ENCODE data around the gene NTRK1. TPM values are rescaled to one million over a fixed set of nuclear protein-coding genes. Genes with fewer than 3 reads are reported as not detected.

Gene NTRK1
- total RNA-seq = 10 to 100 TPM; 13.7 to 13.9 TPM

GRCh38 chr1:156860628-156861423 lies at the start of gene NTRK1:
Gene NTRK1 (plus strand): TSS chr1:156860865. CDS start chr1:156860935, 70 bp downstream.
- Mint-ChIP-seq H3K4me1 (peaks cover 50% of the 10 kb centered on the region), H3K9me3 (no peaks in the 10 kb centered on the region), H3K27me3 (peaks cover 40% of the 10 kb centered on the region), H3K27ac (peak within 1 kb of the TSS; percentile 58), H3K4me3 (peak within 1 kb of the TSS; percentile 85), H3K36me3 (peaks cover 2% of the 10 kb centered on the region)
- peak; percentile 75 for DNase-seq
- POLR2A ChIA-PET = interaction anchor here (0.5 to 6.7 kb wide), 19 partner anchors 8 to 337 kb away, joined by 3 to 54 read pairs (median 8); partner anchors contain the start of genes HDGF, ISG20L2, METTL25B and MRPL24
- ATAC-seq (ENCODE audit: low read depth) = peak; percentile 79

DNA sequence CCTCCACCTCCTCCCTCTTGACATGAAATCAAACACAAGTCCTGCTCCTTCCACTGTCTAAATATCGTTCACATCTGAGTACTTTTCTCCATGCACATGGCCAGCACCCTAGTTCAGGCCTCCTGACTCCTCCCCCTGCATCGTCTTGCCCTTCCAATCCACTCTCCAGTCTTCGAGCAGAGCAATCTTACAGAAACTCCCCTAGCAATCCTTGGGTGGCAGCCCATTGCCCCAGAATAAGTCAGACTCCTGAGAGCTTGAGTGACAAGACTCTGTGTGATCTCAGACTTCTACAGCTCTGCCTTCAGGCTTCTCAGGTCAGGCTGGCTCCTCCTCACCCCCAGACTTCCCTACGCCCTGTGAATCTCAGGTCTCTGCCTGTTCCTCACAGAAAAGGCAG lies 49.5 kb upstream of the NTRK1 start:
- POLR2A ChIA-PET = interaction anchor here (4.7 kb wide), 1 partner anchor 50 kb away, joined by 35 read pairs; the partner anchor contains the start of gene NTRK1
- H3K27ac Mint-ChIP-seq = peak overlapping the region; percentile 63
- peaks cover 58% of the 10 kb centered on the region for H3K36me3 Mint-ChIP-seq
- no peaks in the 10 kb centered on the region for H3K9me3 Mint-ChIP-seq
- no peak for ATAC-seq (ENCODE audit: low read depth)
- H3K27me3 Mint-ChIP-seq = no peaks in the 10 kb centered on the region
- peaks cover 64% of the 10 kb centered on the region for H3K4me1 Mint-ChIP-seq
- no peak overlapping the region for H3K4me3 Mint-ChIP-seq
- DNase-seq = no peak

- Mint-ChIP-seq H3K27me3 (no peaks in the 10 kb centered on the region), H3K4me1 (peaks cover 64% of the 10 kb centered on the region), H3K4me3 (peak overlapping the region; percentile 90), H3K27ac (peak overlapping the region; percentile 75), H3K36me3 (peaks cover 52% of the 10 kb centered on the region), H3K9me3 (no peaks in the 10 kb centered on the region)
- POLR2A ChIA-PET = interaction anchor here (0.6 to 1.2 kb wide), 3 partner anchors 50 to 311 kb away, joined by 3 to 5 read pairs (median 3); partner anchors contain the start of genes ISG20L2 and METTL25B
- DNase-seq (no peak), ATAC-seq (ENCODE audit: low read depth) (no peak)
Observed at GRCh38 chr1:156812293-156812990, 48.2 kb upstream of the NTRK1 start.

DNA sequence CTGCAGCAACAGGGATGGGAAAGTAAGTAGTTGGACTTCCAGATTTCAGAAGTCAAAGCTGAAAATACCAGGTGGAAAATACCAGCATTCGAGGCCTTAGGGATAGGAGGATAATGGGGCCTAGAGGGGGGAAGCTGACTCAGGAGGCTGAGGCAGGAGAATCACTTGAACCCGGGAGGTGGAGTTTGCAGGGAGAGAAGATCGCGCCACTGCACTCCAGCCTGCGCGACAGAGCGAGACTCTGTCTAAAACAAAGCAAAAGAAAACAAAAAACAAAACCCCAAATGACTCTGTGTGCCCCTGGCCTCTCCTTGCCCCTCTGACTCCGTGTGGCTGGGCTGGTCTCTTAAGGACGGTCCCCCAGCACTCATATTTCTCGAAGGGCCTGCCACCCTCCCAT lies 47.4 kb upstream of the NTRK1 start:
- Mint-ChIP-seq H3K4me3 (peak overlapping the region; percentile 90), H3K4me1 (peaks cover 59% of the 10 kb centered on the region), H3K9me3 (no peaks in the 10 kb centered on the region), H3K36me3 (peaks cover 44% of the 10 kb centered on the region), H3K27ac (peak overlapping the region; percentile 75), H3K27me3 (no peaks in the 10 kb centered on the region)
- POLR2A ChIA-PET = interaction anchor here (1.0 to 1.8 kb wide), 4 partner anchors 8 to 152 kb away, joined by 3 to 7 read pairs (median 4); partner anchors contain the start of genes ISG20L2 and METTL25B
- ATAC-seq (ENCODE audit: low read depth) = no peak
- peak; percentile 13 for DNase-seq

DNA sequence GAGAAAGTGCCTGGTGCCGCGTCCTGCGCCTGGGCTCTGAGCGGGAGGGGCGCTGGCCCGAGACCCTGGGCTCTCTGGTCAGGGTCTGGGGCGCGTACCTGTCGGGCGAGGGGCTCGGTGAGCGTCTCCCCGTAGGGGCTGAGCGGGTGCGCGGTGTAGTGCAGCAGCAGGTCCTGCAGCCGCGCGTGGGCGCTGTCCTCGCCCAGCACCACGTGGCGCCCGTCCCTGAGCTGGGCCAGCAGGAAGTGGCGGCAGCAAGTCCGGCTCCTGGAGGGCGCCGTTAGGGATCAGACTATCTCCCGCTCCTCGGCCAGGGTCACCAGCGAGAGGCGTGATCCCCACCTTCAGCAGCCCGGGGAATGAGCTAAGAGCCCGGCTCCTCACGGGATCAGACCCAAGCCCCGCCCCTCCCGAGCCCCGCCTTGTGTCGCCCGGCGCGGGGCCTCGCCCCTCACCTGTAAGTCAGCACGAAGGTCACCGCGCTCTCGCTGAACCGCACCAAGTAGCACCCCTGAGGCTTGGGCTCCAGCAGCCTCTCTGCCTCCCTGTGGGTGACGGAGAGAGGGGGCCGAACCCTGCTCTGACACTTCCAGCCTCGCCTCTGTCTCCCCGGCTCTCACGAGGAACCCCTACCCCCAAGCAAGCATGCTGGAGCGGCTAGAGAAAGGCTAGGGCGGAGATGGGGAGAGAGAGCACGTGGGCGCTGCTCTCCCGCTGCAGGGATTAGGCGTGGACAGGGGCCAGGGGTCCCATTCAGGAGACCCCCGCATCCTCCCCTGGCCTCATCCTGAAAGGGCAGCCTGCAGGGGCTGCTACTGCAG lies 46.7 kb upstream of the NTRK1 start:
- POLR2A ChIA-PET = interaction anchor here (0.7 to 1.8 kb wide), 6 partner anchors 9 to 153 kb away, joined by 3 to 9 read pairs (median 5); partner anchors contain the start of genes INSRR, ISG20L2, METTL25B and NTRK1
- Mint-ChIP-seq H3K36me3 (peaks cover 40% of the 10 kb centered on the region), H3K27me3 (no peaks in the 10 kb centered on the region), H3K9me3 (no peaks in the 10 kb centered on the region), H3K27ac (peak overlapping the region; percentile 100), H3K4me1 (peaks cover 56% of the 10 kb centered on the region), H3K4me3 (peak overlapping the region; percentile 90)
- ATAC-seq (ENCODE audit: low read depth) = peak; percentile 37
- DNase-seq = peak; percentile 80

DNA sequence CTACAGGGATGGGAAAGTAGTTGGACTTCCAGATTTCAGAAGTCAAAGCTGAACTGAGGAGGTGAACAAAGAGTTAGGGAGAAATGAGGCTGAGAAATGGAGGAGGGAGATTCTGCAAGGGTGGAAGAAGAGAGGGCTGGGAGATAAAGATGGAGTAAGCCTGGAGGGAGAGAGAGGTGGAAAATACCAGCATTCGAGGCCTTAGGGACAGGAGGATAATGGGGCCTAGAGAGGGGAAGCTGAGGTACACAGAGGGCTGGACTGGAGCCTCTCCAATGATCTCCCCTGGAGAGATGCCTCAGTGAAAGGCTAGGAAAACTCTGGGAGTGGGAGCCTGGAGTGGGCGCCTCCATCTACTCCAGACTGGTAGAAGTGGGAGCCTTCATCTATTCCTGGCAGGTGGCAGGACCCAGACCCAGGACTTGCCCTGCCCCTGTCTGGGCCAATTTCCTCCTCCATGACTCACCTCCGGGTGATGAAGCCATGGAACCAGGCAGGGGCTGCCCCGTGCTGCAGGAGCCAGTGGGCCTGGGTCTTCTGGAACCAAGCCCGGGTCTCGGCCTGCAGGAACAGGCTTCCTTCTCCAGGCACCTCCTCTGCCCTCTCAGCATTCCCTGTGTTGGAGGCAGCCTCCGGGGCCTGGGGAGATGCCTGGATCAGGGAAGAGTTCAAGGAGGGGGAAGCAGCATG lies 45.9 kb upstream of the NTRK1 start:
- Mint-ChIP-seq H3K27ac (peak overlapping the region; percentile 100), H3K4me1 (peaks cover 51% of the 10 kb centered on the region), H3K36me3 (peaks cover 38% of the 10 kb centered on the region), H3K4me3 (peak overlapping the region; percentile 90), H3K9me3 (no peaks in the 10 kb centered on the region), H3K27me3 (no peaks in the 10 kb centered on the region)
- DNase-seq (peak; percentile 39), ATAC-seq (ENCODE audit: low read depth) (no peak)
- POLR2A ChIA-PET = interaction anchor here (0.7 to 1.8 kb wide), 4 partner anchors 12 to 86 kb away, joined by 4 to 9 read pairs (median 6); partner anchors contain the start of genes INSRR, ISG20L2, METTL25B and NTRK1

DNA sequence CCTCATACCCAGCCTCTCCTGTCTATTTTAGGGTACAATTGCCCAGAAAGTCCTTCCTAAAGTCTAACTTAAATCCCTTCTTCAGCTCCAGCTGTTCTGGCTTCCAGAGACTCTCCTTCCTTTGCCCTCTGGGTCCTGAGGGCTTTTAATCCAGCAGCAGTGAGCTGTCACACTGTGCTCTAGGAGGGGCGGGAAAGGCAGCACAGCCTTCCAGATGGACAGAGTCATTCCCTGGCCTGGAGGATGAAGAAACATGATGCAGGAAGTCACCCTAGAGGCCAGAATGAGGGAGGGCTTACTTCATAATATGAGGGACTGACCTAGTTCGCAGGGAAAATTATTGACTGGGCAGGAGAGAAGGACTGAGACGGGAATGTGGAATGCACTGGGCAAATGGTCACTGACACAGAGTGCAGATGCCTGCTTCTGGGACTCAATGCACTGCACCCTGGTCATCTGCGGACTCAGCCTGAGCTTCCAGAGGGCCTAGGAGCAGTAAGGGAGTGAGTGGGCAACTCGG lies 45.3 kb upstream of the NTRK1 start:
- Mint-ChIP-seq H3K27me3 (no peaks in the 10 kb centered on the region), H3K4me3 (peak overlapping the region; percentile 90), H3K27ac (peak overlapping the region; percentile 100), H3K9me3 (no peaks in the 10 kb centered on the region), H3K36me3 (peaks cover 37% of the 10 kb centered on the region), H3K4me1 (peaks cover 51% of the 10 kb centered on the region)
- DNase-seq = peak; percentile 31
- no peak for ATAC-seq (ENCODE audit: low read depth)
- POLR2A ChIA-PET = interaction anchor here (1.8 to 3.3 kb wide), 3 partner anchors 45 to 87 kb away, joined by 6 to 30 read pairs (median 10); partner anchors contain the start of genes INSRR, ISG20L2, METTL25B and NTRK1

- POLR2A ChIA-PET = interaction anchor here (0.7 to 3.3 kb wide), 6 partner anchors 8 to 87 kb away, joined by 4 to 30 read pairs (median 6); partner anchors contain the start of genes INSRR, ISG20L2, METTL25B and MRPL24
- no peaks in the 10 kb centered on the region for H3K27me3 Mint-ChIP-seq
- H3K9me3 Mint-ChIP-seq = no peaks in the 10 kb centered on the region
- peaks cover 50% of the 10 kb centered on the region for H3K4me1 Mint-ChIP-seq
- ATAC-seq (ENCODE audit: low read depth) (peak; percentile 0), DNase-seq (no peak)
- peak overlapping the region; percentile 90 for H3K4me3 Mint-ChIP-seq
- peak overlapping the region; percentile 100 for H3K27ac Mint-ChIP-seq
- peaks cover 36% of the 10 kb centered on the region for H3K36me3 Mint-ChIP-seq
Observed at GRCh38 chr1:156815961-156816422, 44.7 kb upstream of the NTRK1 start.

DNA sequence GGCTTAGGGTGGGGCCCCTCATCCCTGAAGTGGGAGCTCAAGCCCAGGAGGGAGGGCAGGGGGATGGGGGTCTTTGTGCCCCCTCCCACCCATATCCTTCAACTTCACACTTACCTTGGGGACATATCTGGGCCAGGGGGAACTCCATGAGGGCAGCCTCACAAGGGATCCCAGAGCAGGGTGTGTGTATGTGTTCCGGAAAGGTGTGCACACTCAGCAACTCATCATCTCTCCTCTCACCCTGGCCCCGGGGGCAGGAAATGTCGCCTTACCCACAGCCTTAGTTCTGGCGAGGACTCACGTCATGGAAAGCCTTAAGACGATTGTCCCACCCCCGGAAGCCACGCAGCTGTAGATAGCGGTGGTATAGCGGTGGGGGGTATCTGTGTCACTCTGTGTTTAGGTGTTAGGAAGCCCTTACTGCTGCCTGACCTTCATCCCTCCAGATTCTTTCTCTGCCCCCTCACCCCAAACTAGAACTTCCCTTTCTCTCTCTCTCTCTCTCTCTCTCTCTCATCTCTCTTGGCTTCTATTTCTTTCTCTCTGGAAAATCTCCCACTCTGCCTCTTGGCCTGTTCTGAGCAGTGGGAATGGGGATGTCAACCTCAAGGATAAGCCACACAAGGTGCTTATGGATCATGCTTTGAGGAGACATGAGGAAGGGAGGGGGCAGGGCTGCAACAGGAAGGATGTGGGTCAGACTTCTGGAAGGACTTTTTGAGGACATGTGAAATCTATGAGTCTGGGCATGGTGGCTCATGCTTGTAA lies 43.9 kb upstream of the NTRK1 start, which contains the start of gene SH2D2A:
Gene SH2D2A, minus strand, starts transcription at position 288 of the 768 bp plus-strand sequence. Its CDS starts 140 bp downstream, at position 148.
- peak within 1 kb of the TSS; percentile 100 for H3K27ac Mint-ChIP-seq
- POLR2A ChIA-PET = interaction anchor here (0.5 to 3.3 kb wide), 10 partner anchors 9 to 88 kb away, joined by 3 to 30 read pairs (median 5); partner anchors contain the start of genes INSRR, ISG20L2, METTL25B and MRPL24
- peaks cover 48% of the 10 kb centered on the region for H3K4me1 Mint-ChIP-seq
- H3K9me3 Mint-ChIP-seq = no peaks in the 10 kb centered on the region
- no peaks in the 10 kb centered on the region for H3K27me3 Mint-ChIP-seq
- H3K36me3 Mint-ChIP-seq = peaks cover 32% of the 10 kb centered on the region
- peak within 1 kb of the TSS; percentile 90 for H3K4me3 Mint-ChIP-seq
- DNase-seq (peak; percentile 88), ATAC-seq (ENCODE audit: low read depth) (peak; percentile 89)

DNA sequence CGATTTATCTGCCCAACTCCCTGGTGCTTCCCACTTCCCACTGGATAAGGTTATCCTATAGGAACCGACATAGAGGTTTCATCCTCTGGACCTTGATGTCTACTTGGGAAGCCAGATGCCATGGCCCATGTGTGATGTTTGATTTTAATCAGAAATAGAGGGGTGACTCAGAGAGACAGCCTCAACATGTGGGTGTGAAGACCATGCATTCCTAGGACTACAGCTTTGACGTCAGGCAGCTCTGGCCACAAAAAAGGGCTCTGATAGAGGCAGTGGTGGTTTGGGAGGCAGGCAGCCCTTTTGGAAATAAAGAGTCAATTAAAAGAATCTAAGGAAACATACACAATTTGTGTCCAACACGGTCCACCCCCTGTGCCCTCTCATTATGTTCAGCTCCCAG lies 38.9 kb upstream of the NTRK1 start:
- Mint-ChIP-seq H3K27ac (no peak overlapping the region), H3K36me3 (peaks cover 3% of the 10 kb centered on the region), H3K4me1 (peaks cover 27% of the 10 kb centered on the region), H3K4me3 (no peak overlapping the region), H3K27me3 (no peaks in the 10 kb centered on the region), H3K9me3 (peaks cover 2% of the 10 kb centered on the region)
- POLR2A ChIA-PET = interaction anchor here (0.6 to 1.8 kb wide), 6 partner anchors 8 to 93 kb away, joined by 3 to 6 read pairs (median 4); partner anchors contain the start of genes ISG20L2 and METTL25B
- ATAC-seq (ENCODE audit: low read depth) (peak; percentile 33), DNase-seq (peak; percentile 25)

- Mint-ChIP-seq H3K4me3 (no peak overlapping the region), H3K27ac (peak overlapping the region; percentile 22), H3K27me3 (no peaks in the 10 kb centered on the region), H3K9me3 (peaks cover 2% of the 10 kb centered on the region), H3K36me3 (peaks cover 3% of the 10 kb centered on the region), H3K4me1 (peaks cover 23% of the 10 kb centered on the region)
- no peak for ATAC-seq (ENCODE audit: low read depth)
- no peak for DNase-seq
- POLR2A ChIA-PET = interaction anchor here (0.6 to 1.8 kb wide), 8 partner anchors 11 to 119 kb away, joined by 3 to 6 read pairs (median 3); no protein-coding TSS in a partner anchor
Observed at GRCh38 chr1:156822680-156823079, 38.0 kb upstream of the NTRK1 start.

Measured in activated naive CD8-positive, alpha-beta T cell treated with anti-CD3 and anti-CD28 coated beads, Interleukin-2, amount 10 ng/mL, durations not matched to agents 7 days and 5 days (primary cell).